Measurements from ENCODE around the gene LHFPL2.

The LHFPL2 gene

DNA sequence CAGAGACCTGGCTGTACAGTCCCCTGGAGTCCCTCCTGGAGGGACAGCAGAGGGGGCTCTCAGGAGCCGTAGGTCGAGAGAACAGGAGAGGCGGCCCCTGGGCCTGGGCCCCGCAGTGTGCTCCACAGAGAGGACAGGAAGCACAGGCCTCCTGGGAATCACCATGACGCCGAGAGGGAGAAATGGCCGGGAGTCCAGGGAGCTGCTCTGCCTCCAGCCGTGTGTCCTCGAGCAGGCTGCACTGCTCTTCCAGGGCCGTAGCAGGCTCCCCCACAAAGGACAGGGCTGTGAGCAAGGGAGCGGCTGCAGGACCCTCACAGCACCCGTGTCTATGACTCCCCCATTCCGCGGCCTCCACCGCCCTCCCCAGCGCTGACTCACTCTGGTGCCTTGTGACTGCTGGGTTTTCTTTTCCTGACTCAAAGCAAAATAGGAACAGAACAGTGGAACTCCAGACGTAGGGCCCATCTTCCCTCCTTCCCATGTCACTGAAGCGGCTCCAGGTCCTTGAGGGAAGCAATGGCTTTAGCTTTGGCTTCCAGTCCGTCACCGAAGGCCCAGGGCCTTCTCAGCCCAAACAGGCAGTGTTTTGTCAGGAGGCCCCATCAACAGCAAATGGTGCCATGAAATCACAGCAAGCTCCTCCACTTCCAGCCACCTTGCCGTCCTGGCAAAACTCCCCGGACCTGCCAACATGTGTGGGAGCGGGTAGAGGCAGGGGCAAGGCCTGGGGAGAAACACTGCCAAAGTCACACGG lies 114.2 kb downstream of the LHFPL2 start:
- DNase-seq, result no peak
- no peaks in the 10 kb centered on the region for H3K4me1 ChIP-seq (ENCODE audit: control insufficient read depth, insufficient read depth, low read length, poor library complexity, severe bottlenecking)
- no peak overlapping the region for H3K27ac ChIP-seq (ENCODE audit: insufficient read depth, low read length, poor library complexity, severe bottlenecking)
- no peaks in the 10 kb centered on the region for H3K9me3 ChIP-seq (ENCODE audit: control insufficient read depth, low read length)
- no peaks in the 10 kb centered on the region for H3K36me3 ChIP-seq (ENCODE audit: control insufficient read depth, insufficient read depth, low read length)
- H3K27me3 ChIP-seq (replicated peaks; ENCODE audit: control insufficient read depth, insufficient read depth, low read length, poor library complexity, severe bottlenecking), result no peaks in the 10 kb centered on the region
- H3K4me3 ChIP-seq (ENCODE audit: insufficient read depth, low read depth, low read length, poor library complexity, severe bottlenecking), result no peak overlapping the region

DNA sequence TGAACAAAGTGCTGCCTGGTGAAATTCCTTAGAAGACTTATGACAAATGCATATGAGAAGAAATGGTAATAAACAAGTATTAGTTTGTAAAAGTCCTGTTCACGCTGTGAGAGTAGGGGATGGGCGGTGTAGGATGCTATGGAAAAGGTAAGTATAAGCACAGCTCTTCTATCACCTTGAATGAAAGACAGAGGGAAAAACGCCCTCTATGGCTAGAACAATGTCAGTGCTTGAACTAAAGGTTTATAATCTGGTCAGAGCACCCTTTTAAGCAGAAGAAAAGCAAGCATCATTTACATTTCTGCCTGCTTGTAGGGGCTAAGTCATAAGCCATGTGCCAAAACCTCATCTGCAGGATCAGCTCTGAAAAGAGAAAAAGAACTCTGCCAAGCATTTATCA lies 115.2 kb downstream of the LHFPL2 start:
- Histone ChIP-seq H3K4me3 (ENCODE audit: insufficient read depth, low read depth, low read length, poor library complexity, severe bottlenecking) (no peak overlapping the region), H3K27me3 (replicated peaks; ENCODE audit: control insufficient read depth, insufficient read depth, low read length, poor library complexity, severe bottlenecking) (no peaks in the 10 kb centered on the region), H3K4me1 (ENCODE audit: control insufficient read depth, insufficient read depth, low read length, poor library complexity, severe bottlenecking) (no peaks in the 10 kb centered on the region), H3K9me3 (ENCODE audit: control insufficient read depth, low read length) (no peaks in the 10 kb centered on the region), H3K36me3 (ENCODE audit: control insufficient read depth, insufficient read depth, low read length) (no peaks in the 10 kb centered on the region), H3K27ac (ENCODE audit: insufficient read depth, low read length, poor library complexity, severe bottlenecking) (no peak overlapping the region)
- DNase-seq, result no peak

- H3K4me3 ChIP-seq (ENCODE audit: insufficient read depth, low read depth, low read length, poor library complexity, severe bottlenecking), result no peak overlapping the region
- no peaks in the 10 kb centered on the region for H3K4me1 ChIP-seq (ENCODE audit: control insufficient read depth, insufficient read depth, low read length, poor library complexity, severe bottlenecking)
- no peaks in the 10 kb centered on the region for H3K36me3 ChIP-seq (ENCODE audit: control insufficient read depth, insufficient read depth, low read length)
- H3K27me3 ChIP-seq (replicated peaks; ENCODE audit: control insufficient read depth, insufficient read depth, low read length, poor library complexity, severe bottlenecking), result no peaks in the 10 kb centered on the region
- no peaks in the 10 kb centered on the region for H3K9me3 ChIP-seq (ENCODE audit: control insufficient read depth, low read length)
- H3K27ac ChIP-seq (ENCODE audit: insufficient read depth, low read length, poor library complexity, severe bottlenecking), result no peak overlapping the region
- no peak for DNase-seq
Observed at GRCh38 chr5:78530342-78531096, 118.1 kb downstream of the LHFPL2 start.

- Histone ChIP-seq H3K36me3 (ENCODE audit: control insufficient read depth, insufficient read depth, low read length) (no peaks in the 10 kb centered on the region), H3K27ac (ENCODE audit: insufficient read depth, low read length, poor library complexity, severe bottlenecking) (no peak overlapping the region), H3K4me3 (ENCODE audit: insufficient read depth, low read depth, low read length, poor library complexity, severe bottlenecking) (no peak overlapping the region), H3K27me3 (replicated peaks; ENCODE audit: control insufficient read depth, insufficient read depth, low read length, poor library complexity, severe bottlenecking) (no peaks in the 10 kb centered on the region), H3K4me1 (ENCODE audit: control insufficient read depth, insufficient read depth, low read length, poor library complexity, severe bottlenecking) (no peaks in the 10 kb centered on the region), H3K9me3 (ENCODE audit: control insufficient read depth, low read length) (no peaks in the 10 kb centered on the region)
- no peak for DNase-seq
Observed at GRCh38 chr5:78527925-78528324, 120.6 kb downstream of the LHFPL2 start.

DNA sequence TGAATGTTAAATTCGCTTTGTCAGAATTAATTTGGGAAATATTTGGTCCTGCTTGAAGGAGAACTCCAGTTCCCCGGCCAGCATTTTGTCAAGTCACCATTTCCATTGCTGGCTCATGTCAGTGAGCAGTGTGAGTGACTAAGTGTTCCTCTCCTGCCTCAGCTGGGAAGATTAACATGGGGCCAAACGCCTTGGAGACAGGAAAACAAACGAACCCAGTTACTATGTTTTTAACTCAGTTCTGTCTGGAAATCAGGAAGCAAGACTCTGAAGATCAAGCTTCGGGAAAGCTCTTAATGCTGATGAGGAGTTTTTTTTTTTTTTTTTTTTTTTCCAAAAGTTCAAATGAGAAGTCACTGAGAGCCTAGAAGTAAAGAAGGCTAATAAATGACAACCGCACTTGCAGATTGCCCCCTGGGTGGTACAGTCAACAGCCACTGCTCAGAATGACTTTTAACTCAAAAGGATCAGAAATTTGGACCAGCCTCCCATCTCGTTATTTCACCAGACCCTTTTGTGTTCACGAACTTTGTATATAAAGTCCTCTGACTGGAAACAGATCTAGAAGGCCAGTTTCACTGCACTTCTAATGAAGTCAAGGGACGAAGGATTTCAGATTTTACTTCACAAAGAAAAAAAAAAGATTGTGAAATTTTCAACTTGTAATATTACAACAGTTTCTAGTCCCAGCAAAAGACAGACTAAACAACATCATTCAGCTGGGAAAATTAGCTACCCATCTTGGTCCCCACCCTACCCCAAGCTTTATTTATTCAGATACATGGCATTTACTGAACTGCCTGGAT lies 121.3 kb downstream of the LHFPL2 start:
- Histone ChIP-seq H3K27me3 (replicated peaks; ENCODE audit: control insufficient read depth, insufficient read depth, low read length, poor library complexity, severe bottlenecking) (peaks cover 2% of the 10 kb centered on the region), H3K36me3 (ENCODE audit: control insufficient read depth, insufficient read depth, low read length) (no peaks in the 10 kb centered on the region), H3K4me3 (ENCODE audit: insufficient read depth, low read depth, low read length, poor library complexity, severe bottlenecking) (no peak overlapping the region), H3K27ac (ENCODE audit: insufficient read depth, low read length, poor library complexity, severe bottlenecking) (no peak overlapping the region), H3K4me1 (ENCODE audit: control insufficient read depth, insufficient read depth, low read length, poor library complexity, severe bottlenecking) (no peaks in the 10 kb centered on the region), H3K9me3 (ENCODE audit: control insufficient read depth, low read length) (no peaks in the 10 kb centered on the region)
- no peak for DNase-seq

GRCh38 chr5:78526049-78526525 lies 122.5 kb downstream of the LHFPL2 start:
- DNase-seq, result no peak
- Histone ChIP-seq H3K9me3 (ENCODE audit: control insufficient read depth, low read length) (no peaks in the 10 kb centered on the region), H3K36me3 (ENCODE audit: control insufficient read depth, insufficient read depth, low read length) (no peaks in the 10 kb centered on the region), H3K4me3 (ENCODE audit: insufficient read depth, low read depth, low read length, poor library complexity, severe bottlenecking) (no peak overlapping the region), H3K4me1 (ENCODE audit: control insufficient read depth, insufficient read depth, low read length, poor library complexity, severe bottlenecking) (no peaks in the 10 kb centered on the region), H3K27ac (ENCODE audit: insufficient read depth, low read length, poor library complexity, severe bottlenecking) (no peak overlapping the region), H3K27me3 (replicated peaks; ENCODE audit: control insufficient read depth, insufficient read depth, low read length, poor library complexity, severe bottlenecking) (peaks cover 4% of the 10 kb centered on the region)

DNA sequence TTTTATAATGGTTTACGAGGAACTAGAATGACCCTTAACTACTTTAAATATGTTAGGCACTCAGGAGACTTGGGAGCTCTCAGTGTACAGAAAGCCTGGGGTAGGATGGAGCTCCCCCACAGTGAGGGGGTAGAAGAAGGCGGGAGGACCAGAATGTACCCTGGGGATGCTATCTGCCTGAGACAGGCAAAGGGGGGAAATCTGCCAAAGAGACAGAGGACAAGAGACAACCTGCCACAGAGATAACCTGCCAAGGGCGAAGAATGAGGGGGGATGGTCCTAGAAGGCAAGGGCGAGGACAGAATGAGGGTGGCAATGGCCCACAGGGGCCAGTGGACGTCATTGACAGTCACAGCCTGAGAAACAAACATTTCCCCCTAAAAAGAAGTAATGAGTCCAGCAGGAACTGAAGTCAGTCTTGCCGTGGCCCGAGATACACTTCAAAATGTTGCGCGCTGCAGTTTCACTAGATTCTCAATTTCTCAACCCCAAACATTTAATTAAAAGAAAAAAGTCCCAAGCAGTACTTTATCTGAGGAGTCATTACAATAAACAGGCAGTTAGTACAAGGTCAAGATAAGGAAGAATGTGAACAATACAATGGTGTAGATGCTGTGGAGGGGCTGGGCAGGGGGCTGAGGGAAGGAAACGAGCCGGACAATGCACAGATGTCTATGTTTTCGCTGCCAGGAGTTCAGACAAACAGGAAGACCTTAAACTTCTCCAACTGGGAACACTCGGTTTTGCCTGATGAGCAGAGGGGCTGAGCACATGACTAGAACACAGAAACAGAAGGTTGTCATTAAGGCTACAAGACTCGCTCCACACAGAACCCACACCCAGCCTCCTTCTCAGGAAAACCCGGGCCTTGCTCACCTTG lies 125.0 kb downstream of the LHFPL2 start:
- Histone ChIP-seq H3K9me3 (ENCODE audit: control insufficient read depth, low read length) (no peaks in the 10 kb centered on the region), H3K27me3 (replicated peaks; ENCODE audit: control insufficient read depth, insufficient read depth, low read length, poor library complexity, severe bottlenecking) (peaks cover 4% of the 10 kb centered on the region), H3K27ac (ENCODE audit: insufficient read depth, low read length, poor library complexity, severe bottlenecking) (no peak overlapping the region), H3K4me1 (ENCODE audit: control insufficient read depth, insufficient read depth, low read length, poor library complexity, severe bottlenecking) (no peaks in the 10 kb centered on the region), H3K4me3 (ENCODE audit: insufficient read depth, low read depth, low read length, poor library complexity, severe bottlenecking) (no peak overlapping the region), H3K36me3 (ENCODE audit: control insufficient read depth, insufficient read depth, low read length) (no peaks in the 10 kb centered on the region)
- DNase-seq, result no peak

GRCh38 chr5:78522476-78523260 lies 125.9 kb downstream of the LHFPL2 start:
- Histone ChIP-seq H3K4me1 (ENCODE audit: control insufficient read depth, insufficient read depth, low read length, poor library complexity, severe bottlenecking) (no peaks in the 10 kb centered on the region), H3K27me3 (replicated peaks; ENCODE audit: control insufficient read depth, insufficient read depth, low read length, poor library complexity, severe bottlenecking) (peaks cover 4% of the 10 kb centered on the region), H3K4me3 (ENCODE audit: insufficient read depth, low read depth, low read length, poor library complexity, severe bottlenecking) (no peak overlapping the region), H3K9me3 (ENCODE audit: control insufficient read depth, low read length) (no peaks in the 10 kb centered on the region), H3K27ac (ENCODE audit: insufficient read depth, low read length, poor library complexity, severe bottlenecking) (no peak overlapping the region), H3K36me3 (ENCODE audit: control insufficient read depth, insufficient read depth, low read length) (no peaks in the 10 kb centered on the region)
- no peak for DNase-seq

DNA sequence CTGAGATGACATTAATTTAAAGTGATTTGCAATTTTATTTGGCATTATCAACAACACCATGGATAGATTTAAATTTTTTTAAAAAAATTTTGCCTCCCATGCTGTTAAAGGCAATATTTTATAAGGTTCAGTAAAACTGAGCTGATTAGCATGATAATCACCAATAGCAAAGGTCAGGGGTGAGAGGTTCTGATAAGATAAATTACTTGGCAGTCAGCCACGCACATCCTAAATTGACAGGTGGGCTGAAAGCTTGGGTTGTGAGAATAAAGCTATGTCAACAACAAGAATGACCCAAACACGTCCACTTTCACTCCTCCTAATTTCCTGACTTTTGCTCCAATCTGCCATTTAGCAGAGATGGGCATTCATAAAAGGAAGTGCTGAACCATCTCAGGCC lies 127.1 kb downstream of the LHFPL2 start:
- Histone ChIP-seq H3K27ac (ENCODE audit: insufficient read depth, low read length, poor library complexity, severe bottlenecking) (no peak overlapping the region), H3K4me1 (ENCODE audit: control insufficient read depth, insufficient read depth, low read length, poor library complexity, severe bottlenecking) (no peaks in the 10 kb centered on the region), H3K4me3 (ENCODE audit: insufficient read depth, low read depth, low read length, poor library complexity, severe bottlenecking) (no peak overlapping the region), H3K27me3 (replicated peaks; ENCODE audit: control insufficient read depth, insufficient read depth, low read length, poor library complexity, severe bottlenecking) (peaks cover 4% of the 10 kb centered on the region), H3K36me3 (ENCODE audit: control insufficient read depth, insufficient read depth, low read length) (no peaks in the 10 kb centered on the region), H3K9me3 (ENCODE audit: control insufficient read depth, low read length) (no peaks in the 10 kb centered on the region)
- DNase-seq, result no peak
